PC-9 (cell line): ENCODE measurements around the gene SH3RF1. TPM values are rescaled to one million over a fixed set of nuclear protein-coding genes. Genes with fewer than 3 reads are reported as not detected.

Source experiments
- BruUV-seq: library from RNA; stranded (reverse); fragments of 400-500 nt; replicated peaks from 2 replicates; lab custom pipeline; 2021; lab: Mats Ljungman, UMichigan
- CTCF ChIA-PET: fragments of 300-600 bp; sonication (Branson Sonifier 250); formaldehyde crosslinking; loops from one replicate; lab custom pipeline; 2022; ENCODE audit warnings: antibody characterized with exemption; lab: Charles Lee
- POLR2A ChIA-PET: fragments of 300-600 bp; sonication (Branson Sonifier 250); formaldehyde crosslinking; loops from one replicate; lab custom pipeline; 2022; ENCODE audit warnings: antibody characterized with exemption; ENCODE audit not compliant: unreplicated experiment; lab: Charles Lee
- DNase-seq, 2 experiments: peaks; one replicate each; pipeline versions ENCODE4 v3.0.0 to v3.0.0-alpha.2; 2015 to 2022; ENCODE audit warnings: mixed read lengths in 1 of 2
- H2AFZ ChIP-seq: fragments of 200-600 bp; sonication (generic); 2 replicates; pipeline ENCODE4 v1.8.1; 2017; ENCODE audit warnings: antibody characterized with exemption
- H3F3A ChIP-seq: fragments of 200-600 bp; sonication (generic); 2 replicates; pipeline ENCODE4 v1.8.1; 2017; ENCODE audit warnings: antibody characterized with exemption, mild to moderate bottlenecking, low read depth; ENCODE audit not compliant: insufficient read depth
- H3K27ac ChIP-seq: fragments of 200-600 bp; sonication (generic); 2 replicates; pipeline ENCODE4 v1.6.1; 2016; ENCODE audit warnings: mixed run types
- H3K27me3 ChIP-seq: fragments of 200-600 bp; sonication (generic); 2 replicates; pipeline ENCODE4 v1.6.1; 2016; ENCODE audit warnings: low read depth, mixed run types; ENCODE audit not compliant: insufficient read depth
- H3K36me3 ChIP-seq: fragments of 200-600 bp; sonication (generic); 2 replicates; pipeline ENCODE4 v1.6.1; 2016; ENCODE audit warnings: low read depth, mixed run types
- H3K4me1 ChIP-seq: fragments of 200-600 bp; sonication (generic); replicated peaks from 2 replicates; pipeline ENCODE4 v1.6.1; 2016; ENCODE audit warnings: mixed run types; ENCODE audit not compliant: insufficient read depth
- H3K4me2 ChIP-seq: fragments of 200-600 bp; sonication (generic); 2 replicates; pipeline ENCODE4 v1.6.1; 2017; ENCODE audit warnings: mixed run types
- H3K4me3 ChIP-seq: fragments of 200-600 bp; sonication (generic); 2 replicates; pipeline ENCODE4 v1.6.1; 2016; ENCODE audit warnings: mixed run types
- H3K79me2 ChIP-seq: fragments of 200-600 bp; sonication (generic); 2 replicates; pipeline ENCODE4 v1.6.1; 2017; ENCODE audit warnings: low read depth, mixed run types
- H3K9me2 ChIP-seq: fragments of 200-600 bp; sonication (generic); 2 replicates; pipeline ENCODE4 v1.8.1; 2017; ENCODE audit warnings: mild to moderate bottlenecking; ENCODE audit not compliant: insufficient read depth
- H3K9me3 ChIP-seq: fragments of 200-600 bp; sonication (generic); 2 replicates; pipeline ENCODE4 v1.8.1; 2016; ENCODE audit warnings: low read depth; ENCODE audit not compliant: insufficient read depth
- H4K20me1 ChIP-seq: fragments of 200-600 bp; sonication (generic); 2 replicates; pipeline ENCODE4 v1.8.1; 2017; ENCODE audit not compliant: insufficient read depth
- CTCF ChIP-seq: fragments of 200-600 bp; sonication (generic); conservative IDR thresholded peaks from 2 replicates; pipeline ENCODE4 v1.6.1; 2017; ENCODE audit warnings: mixed run types, antibody characterized with exemption, mild to moderate bottlenecking, moderate library complexity
- EZH2 ChIP-seq: fragments of 200-600 bp; sonication (generic); IDR thresholded peaks from 2 replicates; pipeline ENCODE4 v1.8.0; 2017; ENCODE audit warnings: antibody characterized with exemption, low read depth
- intact Hi-C: fragments of 100-400 bp; cut with micrococcal nuclease; formaldehyde crosslinking; loops from one replicate; pipeline ENCODE4 v1.10.0; 2022; ENCODE audit not compliant: unreplicated experiment
- total RNA-seq: library from RNA; stranded (reverse); gene quantifications from 2 replicates; pipeline ENCODE4 v1.2.3, GENCODE V29; 2021

Gene SH3RF1
- total RNA-seq, 1 experiment from 2014 or later = 26.4 TPM

- intact Hi-C loops = no loop called here
- BruUV-seq = no TSS peak
- peaks cover 16% of the 10 kb centered on the region for H3F3A ChIP-seq
- H3K9me3 ChIP-seq = no peaks in the 10 kb centered on the region
- peaks cover 94% of the 10 kb centered on the region for H3K79me2 ChIP-seq
- H4K20me1 ChIP-seq = no peaks in the 10 kb centered on the region
- ChIA-PET CTCF (no interaction called here), POLR2A (no interaction called here)
- no peak overlapping the region for H3K4me2 ChIP-seq
- no peak for DNase-seq
- H3K27me3 ChIP-seq = no peaks in the 10 kb centered on the region
- no peaks in the 10 kb centered on the region; the same call in 1 of the 2 replicates for H3K36me3 ChIP-seq
- H3K9me2 ChIP-seq = no peaks in the 10 kb centered on the region
- no peak overlapping the region for H3K27ac ChIP-seq
- H2AFZ ChIP-seq = no peak overlapping the region
- TF ChIP-seq CTCF (no peak), EZH2 (no peak)
- peaks cover 48% of the 10 kb centered on the region for H3K4me1 ChIP-seq
- no peak overlapping the region for H3K4me3 ChIP-seq
These were observed 21.4 kb downstream of the SH3RF1 start for GRCh38 chr4:169249214-169249973.

GRCh38 chr4:169248645-169249044 lies 22.1 kb downstream of the SH3RF1 start:
- intact Hi-C loops = no loop called here
- peaks cover 94% of the 10 kb centered on the region for H3K79me2 ChIP-seq
- H3K9me3 ChIP-seq = no peaks in the 10 kb centered on the region
- H3K9me2 ChIP-seq = no peaks in the 10 kb centered on the region
- CTCF ChIA-PET = no interaction called here
- no TSS peak for BruUV-seq
- no peaks in the 10 kb centered on the region for H3K36me3 ChIP-seq
- no peak overlapping the region for H3K4me2 ChIP-seq
- no peak overlapping the region for H3K27ac ChIP-seq
- H3F3A ChIP-seq = peaks cover 16% of the 10 kb centered on the region
- no peak overlapping the region for H2AFZ ChIP-seq
- H3K4me1 ChIP-seq = peaks cover 44% of the 10 kb centered on the region
- H4K20me1 ChIP-seq = no peaks in the 10 kb centered on the region
- no peak for DNase-seq
- H3K4me3 ChIP-seq = no peak overlapping the region
- POLR2A ChIA-PET = interaction anchor here (0.6 kb wide), 1 partner anchor 238 kb away, joined by 4 read pairs; the partner anchor contains the start of gene CBR4
- TF ChIP-seq CTCF (no peak), EZH2 (no peak)
- no peaks in the 10 kb centered on the region for H3K27me3 ChIP-seq

GRCh38 chr4:169246957-169247396 lies 23.8 kb downstream of the SH3RF1 start:
- Histone ChIP-seq H3F3A (peaks cover 14% of the 10 kb centered on the region), H2AFZ (no peak overlapping the region), H4K20me1 (no peaks in the 10 kb centered on the region), H3K79me2 (peaks cover 93% of the 10 kb centered on the region), H3K9me3 (no peaks in the 10 kb centered on the region), H3K36me3 (no peaks in the 10 kb centered on the region), H3K9me2 (no peaks in the 10 kb centered on the region), H3K4me3 (no peak overlapping the region), H3K4me1 (peaks cover 27% of the 10 kb centered on the region), H3K4me2 (no peak overlapping the region), H3K27me3 (no peaks in the 10 kb centered on the region), H3K27ac (no peak overlapping the region)
- TF ChIP-seq EZH2 (no peak), CTCF (no peak)
- ChIA-PET POLR2A (no interaction called here), CTCF (no interaction called here)
- intact Hi-C loops = no loop called here
- DNase-seq = no peak
- no TSS peak for BruUV-seq
